OCI-LY7 (cell line): ENCODE results near the gene RTL1. TPM values are rescaled to one million over a fixed set of nuclear protein-coding genes. Genes with fewer than 3 reads are reported as not detected.

ENCODE experiments used
- Bru-seq: library from RNA; stranded (reverse); fragments of 400-500 nt; gene quantifications from one replicate; lab custom pipeline; 2021; lab: Mats Ljungman, UMichigan
- BruChase-seq, 2 experiments: library from RNA; stranded (reverse); fragments of 400-500 nt; gene quantifications; one replicate each; lab custom pipeline; 2021; lab: Mats Ljungman, UMichigan
- BruUV-seq: library from RNA; stranded (reverse); fragments of 400-500 nt; replicated peaks from 2 replicates; lab custom pipeline; 2021; lab: Mats Ljungman, UMichigan
- CTCF ChIA-PET: fragments of 300-600 bp; sonication (Branson Sonifier 250); formaldehyde crosslinking; loops from one replicate; lab custom pipeline; 2022; ENCODE audit warnings: antibody characterized with exemption; ENCODE audit not compliant: unreplicated experiment; lab: Charles Lee
- POLR2A ChIA-PET: fragments of 300-600 bp; sonication (Branson Sonifier 250); formaldehyde crosslinking; loops from one replicate; lab custom pipeline; 2022; ENCODE audit warnings: antibody characterized with exemption; lab: Charles Lee
- DNase-seq: peaks from one replicate; pipeline ENCODE4 v3.0.0-alpha.2; 2015; ENCODE audit warnings: low spot score
- H2AFZ ChIP-seq: fragments of 200-600 bp; sonication (generic), shearing (Covaris generic); 2 replicates; pipeline ENCODE4 v1.6.1; 2014; ENCODE audit warnings: mild to moderate bottlenecking, antibody characterized with exemption, low read length, moderate library complexity
- H3K27ac ChIP-seq: fragments of 200-600 bp; sonication (generic); 2 replicates; pipeline ENCODE4 v1.5.1; 2014; ENCODE audit warnings: mixed run types, low read depth, mild to moderate bottlenecking, moderate library complexity, low read length, inconsistent platforms; ENCODE audit not compliant: poor library complexity, severe bottlenecking
- H3K36me3 ChIP-seq: fragments of 200-600 bp; sonication (generic); 2 replicates; pipeline ENCODE4 v1.6.1; 2014; ENCODE audit warnings: mild to moderate bottlenecking, antibody characterized with exemption, low read length, moderate library complexity, mixed read lengths; ENCODE audit not compliant: insufficient read depth
- H3K4me1 ChIP-seq: fragments of 200-600 bp; sonication (generic); 2 replicates; pipeline ENCODE4 v1.5.1; 2014; ENCODE audit warnings: mild to moderate bottlenecking, low read length; ENCODE audit not compliant: insufficient read depth, poor library complexity, severe bottlenecking
- H3K4me2 ChIP-seq: fragments of 200-600 bp; sonication (generic); 2 replicates; pipeline ENCODE4 v1.6.1; 2014; ENCODE audit warnings: mild to moderate bottlenecking, low read length
- H3K4me3 ChIP-seq: fragments of 200-600 bp; sonication (generic); 2 replicates; pipeline ENCODE4 v1.5.1; 2014; ENCODE audit warnings: mild to moderate bottlenecking, low read depth, low read length; ENCODE audit not compliant: poor library complexity, severe bottlenecking
- H3K79me2 ChIP-seq: fragments of 200-600 bp; sonication (generic); 2 replicates; pipeline ENCODE4 v1.6.1; 2016; ENCODE audit warnings: low read depth, mild to moderate bottlenecking, low read length, moderate library complexity, mixed read lengths; ENCODE audit not compliant: insufficient read depth
- H3K9me2 ChIP-seq: fragments of 200-600 bp; sonication (generic); 2 replicates; pipeline ENCODE4 v1.6.1; 2016; ENCODE audit warnings: mild to moderate bottlenecking, low read length, mixed read lengths; ENCODE audit not compliant: insufficient read depth
- H3K9me3 ChIP-seq: fragments of 200-600 bp; sonication (generic); 2 replicates; pipeline ENCODE4 v1.6.1; 2014; ENCODE audit warnings: mild to moderate bottlenecking, mixed run types, low read length, mixed read lengths
- H4K20me1 ChIP-seq: fragments of 200-600 bp; sonication (generic); 2 replicates; pipeline ENCODE4 v1.6.1; 2014; ENCODE audit warnings: mild to moderate bottlenecking, antibody characterized with exemption, low read length, moderate library complexity, mixed read lengths; ENCODE audit not compliant: insufficient read depth
- CTCF ChIP-seq: fragments of 200-600 bp; sonication (generic); conservative IDR thresholded peaks from 2 replicates; pipeline ENCODE4 v1.5.1; 2014; ENCODE audit warnings: mild to moderate bottlenecking, antibody characterized with exemption, low read length, moderate library complexity, mixed read lengths
- EZH2phosphoT487 ChIP-seq: fragments of 200-600 bp; sonication (generic); IDR thresholded peaks from 2 replicates; pipeline ENCODE4 v1.6.1; 2018; ENCODE audit warnings: low read depth, borderline replicate concordance, mild to moderate bottlenecking, mixed run types, antibody characterized with exemption, low read length, moderate library complexity, mixed read lengths
- intact Hi-C: fragments of 100-400 bp; cut with micrococcal nuclease; formaldehyde crosslinking; loops from one replicate; pipeline ENCODE4 v1.10.0; 2022; ENCODE audit not compliant: unreplicated experiment
- long read RNA-seq: library from polyadenylated mRNA; stranded (forward); transcript quantifications from one replicate; pipeline ENCODE4 v2.0.0, GENCODE V29; 2022
- total RNA-seq, 2 experiments: library from RNA; depleted of rRNA in 1 of 2; stranded (reverse); fragments of >200 nt in 1 of 2; shearing (Covaris generic) in 1 of 2; gene quantifications; 2 replicates each; pipeline ENCODE4 v1.2.3, GENCODE V29; 2014 to 2022

Gene RTL1
- total RNA-seq (2014; rRNA removed; shearing (Covaris generic)) (not detected in 2 replicates), total RNA-seq (2022) (not detected in 2 replicates), Bru-seq, nascent RNA (not detected), BruChase-seq, experiment 1, labeled RNA remaining after a 6-hour chase (not detected), BruChase-seq, experiment 2, labeled RNA remaining after a 2-hour chase (not detected)
- long read RNA-seq: 0 reads

GRCh38 chr14:100903672-100904185, at the start of gene RTL1:
Gene RTL1 (minus strand): TSS chr14:100903722. CDS start chr14:100884788, 18,934 bp downstream.
- Histone ChIP-seq H3K27ac (no peak within 1 kb of the TSS), H3K9me2 (no peaks in the 10 kb centered on the region), H2AFZ (no peak within 1 kb of the TSS), H3K79me2 (no peaks in the 10 kb centered on the region), H3K4me3 (no peak within 1 kb of the TSS), H3K9me3 (no peaks in the 10 kb centered on the region), H4K20me1 (no peaks in the 10 kb centered on the region), H3K4me1 (no peaks in the 10 kb centered on the region), H3K36me3 (no peaks in the 10 kb centered on the region), H3K4me2 (no peak within 1 kb of the TSS)
- BruUV-seq: no TSS peak
- no peak for TF ChIP-seq CTCF
- no peak for TF ChIP-seq EZH2phosphoT487
- intact Hi-C loops: no loop called here
- ChIA-PET CTCF (no interaction called here), POLR2A (no interaction called here)
- no peak for DNase-seq

- no peak overlapping the region for H2AFZ ChIP-seq
- H3K27ac ChIP-seq: no peak overlapping the region
- H3K4me3 ChIP-seq: no peak overlapping the region
- H3K4me1 ChIP-seq: no peaks in the 10 kb centered on the region
- POLR2A ChIA-PET: no interaction called here
- intact Hi-C loops: no loop called here
- no peaks in the 10 kb centered on the region for H3K36me3 ChIP-seq
- H3K9me3 ChIP-seq: no peaks in the 10 kb centered on the region
- no peaks in the 10 kb centered on the region for H3K9me2 ChIP-seq
- no peaks in the 10 kb centered on the region for H3K79me2 ChIP-seq
- TF ChIP-seq EZH2phosphoT487 (no peak), CTCF (no peak)
- CTCF ChIA-PET: no interaction called here
- no peak for DNase-seq
- no TSS peak for BruUV-seq
- no peak overlapping the region for H3K4me2 ChIP-seq
- H4K20me1 ChIP-seq: no peaks in the 10 kb centered on the region
These were observed 46.5 kb upstream of the RTL1 start for GRCh38 chr14:100950024-100950423.

DNA sequence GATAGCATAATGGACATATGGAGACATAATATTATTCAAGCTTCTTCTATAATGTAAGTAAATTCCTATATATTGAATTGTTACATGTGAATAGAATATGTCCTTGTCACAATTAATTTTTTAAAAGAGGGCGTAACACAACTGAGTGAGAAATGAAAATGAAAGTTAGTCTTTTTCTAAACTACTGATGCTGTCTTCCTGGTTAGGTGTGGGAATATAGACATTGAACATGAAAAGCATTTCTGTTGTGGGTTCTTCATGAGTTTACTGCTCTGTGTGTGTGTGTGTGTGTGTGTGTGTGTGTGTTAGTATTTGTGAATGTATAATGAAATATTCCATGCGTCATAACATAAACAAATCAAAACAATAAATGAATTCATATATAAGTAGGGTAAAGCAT, 40.5 kb upstream of the RTL1 start:
- Histone ChIP-seq H3K4me1 (no peaks in the 10 kb centered on the region), H3K79me2 (no peaks in the 10 kb centered on the region), H3K4me2 (no peak overlapping the region), H2AFZ (no peak overlapping the region), H3K9me3 (no peaks in the 10 kb centered on the region), H4K20me1 (no peaks in the 10 kb centered on the region), H3K4me3 (no peak overlapping the region), H3K9me2 (no peaks in the 10 kb centered on the region), H3K36me3 (no peaks in the 10 kb centered on the region), H3K27ac (no peak overlapping the region)
- no peak for TF ChIP-seq CTCF
- TF ChIP-seq EZH2phosphoT487: no peak
- ChIA-PET CTCF (no interaction called here), POLR2A (no interaction called here)
- no peak for DNase-seq
- intact Hi-C loops: no loop called here
- no TSS peak for BruUV-seq
